GM12864 (cell line): ENCODE results near the gene FCHO1.

Source experiments
- DNase-seq: peaks from one replicate; pipeline ENCODE4 v3.0.0-alpha.2; 2011; ENCODE audit warnings: low read depth
- H3K4me3 ChIP-seq: 2 replicates; pipeline ENCODE4 v1.5.1; 2011; ENCODE audit warnings: mild to moderate bottlenecking, low read depth, low read length, control low read depth
- CTCF ChIP-seq: IDR thresholded peaks from 2 replicates; pipeline ENCODE4 v1.5.1; 2011; ENCODE audit warnings: low read depth, mild to moderate bottlenecking, moderate library complexity, low read length, control low read depth, inconsistent platforms; ENCODE audit errors: missing control alignments

FCHO1 gene

GRCh38 chr19:17811681-17812080 lies 60.4 kb downstream of the FCHO1 start:
- H3K4me3 ChIP-seq = no peak overlapping the region
- DNase-seq = no peak
- TF ChIP-seq CTCF = no peak

- H3K4me3 ChIP-seq = no peak overlapping the region
- TF ChIP-seq CTCF = no peak
- DNase-seq = no peak
These were observed 60.8 kb downstream of the FCHO1 start for GRCh38 chr19:17812099-17812498.

GRCh38 chr19:17817668-17818363 lies 66.5 kb downstream of the FCHO1 start:
- no peak overlapping the region for H3K4me3 ChIP-seq
- no peak for DNase-seq
- TF ChIP-seq CTCF = no peak

- no peak for TF ChIP-seq CTCF
- DNase-seq = no peak
- no peak within 1 kb of the TSS for H3K4me3 ChIP-seq
These were observed 69.9 kb downstream of the FCHO1 start, which contains the start of gene INSL3 for GRCh38 chr19:17821190-17821589. Gene INSL3 (minus strand): TSS chr19:17821519. CDS start chr19:17821506, 13 bp downstream.

GRCh38 chr19:17824339-17824738 lies 73.1 kb downstream of the FCHO1 start:
- TF ChIP-seq CTCF = no peak
- DNase-seq = no peak
- H3K4me3 ChIP-seq = no peak overlapping the region

- H3K4me3 ChIP-seq = no peak overlapping the region
- DNase-seq = no peak
- no peak for TF ChIP-seq CTCF
These were observed 75.3 kb downstream of the FCHO1 start for GRCh38 chr19:17826508-17827056.
